Spinal cord (tissue), 10 donors: ENCODE measurements around the gene FER1L5. TPM values are rescaled to one million over a fixed set of nuclear protein-coding genes. Genes with fewer than 3 reads are reported as not detected.

Experiments used
- DNase-seq, 6 donors: peaks; one replicate each; pipeline versions ENCODE4 v3.0.0 to v3.0.0-alpha.2; 2013 to 2015; ENCODE audit warnings: low spot score in 6 of 6, low read depth in 4 of 6
- H3K27ac ChIP-seq: one replicate; pipeline ENCODE4 v1.5.1; 2013; ENCODE audit warnings: low read depth, low read length, control low read depth
- H3K27me3 ChIP-seq: one replicate; pipeline ENCODE4 v1.6.1; 2013; ENCODE audit warnings: low read length; ENCODE audit not compliant: control insufficient read depth, insufficient read depth
- H3K36me3 ChIP-seq: one replicate; pipeline ENCODE4 v1.6.1; 2013; ENCODE audit warnings: low read length; ENCODE audit not compliant: control insufficient read depth, insufficient read depth
- H3K4me1 ChIP-seq: one replicate; pipeline ENCODE4 v1.6.1; 2013; ENCODE audit warnings: low read length; ENCODE audit not compliant: control insufficient read depth, insufficient read depth
- H3K4me3 ChIP-seq: one replicate; pipeline ENCODE4 v1.5.1; 2013; ENCODE audit warnings: low read depth, low read length, control low read depth
- H3K9me3 ChIP-seq: one replicate; pipeline ENCODE4 v1.6.1; 2013; ENCODE audit warnings: low read length; ENCODE audit not compliant: control insufficient read depth, insufficient read depth
- WGBS: methylation state at CpG from one replicate; pipeline ENCODE4 v1.1.5; 2013; ENCODE audit warnings: missing lambda C conversion rate; ENCODE audit not compliant: insufficient coverage; 5-methylcytosine and 5-hydroxymethylcytosine counted together
- polyA plus RNA-seq, 2 donors: library from polyadenylated mRNA; unstranded; fragments of 120-200 nt; gene quantifications; one replicate each; pipeline ENCODE4 v1.2.1, GENCODE V29; 2013; ENCODE audit not compliant: insufficient read length in 2 of 2
- total RNA-seq, 2 donors: library from RNA; depleted of rRNA in 1 of 2; stranded (reverse); fragments of 120-200 nt in 1 of 2; fragments of >200 nt in 1 of 2; gene quantifications; one replicate each; pipeline versions ENCODE4 v1.2.3 to v1.2.4, GENCODE V29; 2013 to 2014
- donor health status: healthy.

Gene FER1L5
- total and polyA plus RNA-seq, 4 donors = 0.27 to 0.66 (median 0.43) TPM

- 100% methylated on average over 2 of the region's 6 CpGs for WGBS
- H3K27me3 ChIP-seq = no peaks in the 10 kb centered on the region
- H3K4me1 ChIP-seq = no peaks in the 10 kb centered on the region
- H3K9me3 ChIP-seq = no peaks in the 10 kb centered on the region
- peaks cover 55% of the 10 kb centered on the region for H3K36me3 ChIP-seq
- H3K27ac ChIP-seq = no peak overlapping the region
- no peak for DNase-seq
- no peak overlapping the region for H3K4me3 ChIP-seq
Observed at GRCh38 chr2:96701636-96702035, 59.1 kb downstream of the FER1L5 start.

GRCh38 chr2:96702098-96702785, 59.7 kb downstream of the FER1L5 start:
- WGBS = 94% methylated on average over 16 of the region's 17 CpGs
- no peaks in the 10 kb centered on the region for H3K4me1 ChIP-seq
- H3K36me3 ChIP-seq = peaks cover 61% of the 10 kb centered on the region
- H3K27ac ChIP-seq = no peak overlapping the region
- H3K27me3 ChIP-seq = no peaks in the 10 kb centered on the region
- DNase-seq = no peak
- H3K4me3 ChIP-seq = no peak overlapping the region
- no peaks in the 10 kb centered on the region for H3K9me3 ChIP-seq

GRCh38 chr2:96703021-96703751, 60.6 kb downstream of the FER1L5 start:
- Histone ChIP-seq H3K4me3 (no peak overlapping the region), H3K36me3 (peaks cover 61% of the 10 kb centered on the region), H3K27me3 (no peaks in the 10 kb centered on the region), H3K27ac (no peak overlapping the region), H3K9me3 (no peaks in the 10 kb centered on the region), H3K4me1 (no peaks in the 10 kb centered on the region)
- WGBS = 96% methylated on average over 9 of the region's 16 CpGs
- DNase-seq = no peak

- no peak overlapping the region for H3K27ac ChIP-seq
- peaks cover 2% of the 10 kb centered on the region for H3K9me3 ChIP-seq
- no peak overlapping the region for H3K4me3 ChIP-seq
- H3K27me3 ChIP-seq = no peaks in the 10 kb centered on the region
- H3K4me1 ChIP-seq = no peaks in the 10 kb centered on the region
- H3K36me3 ChIP-seq = peaks cover 61% of the 10 kb centered on the region
- no peak for DNase-seq
- 63% methylated on average over 1 of the region's 3 CpGs for WGBS
Observed at GRCh38 chr2:96710985-96711384, 68.4 kb downstream of the FER1L5 start.

- no CpG with 5 or more reads among the region's 5 CpGs for WGBS
- no peaks in the 10 kb centered on the region for H3K9me3 ChIP-seq
- no peak overlapping the region for H3K27ac ChIP-seq
- H3K4me3 ChIP-seq = no peak overlapping the region
- H3K36me3 ChIP-seq = peaks cover 40% of the 10 kb centered on the region
- no peaks in the 10 kb centered on the region for H3K4me1 ChIP-seq
- DNase-seq = no peak
- no peaks in the 10 kb centered on the region for H3K27me3 ChIP-seq
Observed at GRCh38 chr2:96715658-96716057, 73.1 kb downstream of the FER1L5 start.

GRCh38 chr2:96716388-96716787, 73.8 kb downstream of the FER1L5 start:
- Histone ChIP-seq H3K4me3 (no peak overlapping the region), H3K4me1 (no peaks in the 10 kb centered on the region), H3K36me3 (peaks cover 40% of the 10 kb centered on the region), H3K27ac (no peak overlapping the region), H3K27me3 (no peaks in the 10 kb centered on the region), H3K9me3 (no peaks in the 10 kb centered on the region)
- no peak for DNase-seq

GRCh38 chr2:96726131-96726530, 83.6 kb downstream of the FER1L5 start:
- Histone ChIP-seq H3K27me3 (no peaks in the 10 kb centered on the region), H3K4me3 (no peak overlapping the region), H3K27ac (no peak overlapping the region), H3K36me3 (peaks cover 59% of the 10 kb centered on the region), H3K4me1 (no peaks in the 10 kb centered on the region), H3K9me3 (no peaks in the 10 kb centered on the region)
- WGBS = no CpG with 5 or more reads among the region's 4 CpGs
- DNase-seq = no peak

- no peak overlapping the region for H3K27ac ChIP-seq
- DNase-seq = no peak
- WGBS = 100% methylated on average over 1 of the region's 5 CpGs
- H3K9me3 ChIP-seq = no peaks in the 10 kb centered on the region
- no peaks in the 10 kb centered on the region for H3K4me1 ChIP-seq
- H3K27me3 ChIP-seq = no peaks in the 10 kb centered on the region
- H3K36me3 ChIP-seq = peaks cover 70% of the 10 kb centered on the region
- no peak overlapping the region for H3K4me3 ChIP-seq
Observed at GRCh38 chr2:96727431-96727830, 84.9 kb downstream of the FER1L5 start.

- 97% methylated on average over 6 of the region's 7 CpGs for WGBS
- Histone ChIP-seq H3K9me3 (no peaks in the 10 kb centered on the region), H3K27me3 (no peaks in the 10 kb centered on the region), H3K4me3 (no peak overlapping the region), H3K27ac (no peak overlapping the region), H3K4me1 (peaks cover 2% of the 10 kb centered on the region), H3K36me3 (peaks cover 66% of the 10 kb centered on the region)
- DNase-seq = no peak
Observed at GRCh38 chr2:96729748-96730147, 87.2 kb downstream of the FER1L5 start.

GRCh38 chr2:96730212-96730611, 87.6 kb downstream of the FER1L5 start:
- Histone ChIP-seq H3K9me3 (no peaks in the 10 kb centered on the region), H3K36me3 (peaks cover 63% of the 10 kb centered on the region), H3K4me3 (no peak overlapping the region), H3K27me3 (no peaks in the 10 kb centered on the region), H3K27ac (no peak overlapping the region), H3K4me1 (peaks cover 3% of the 10 kb centered on the region)
- no CpG with 5 or more reads among the region's 2 CpGs for WGBS
- no peak for DNase-seq
